ENCODE data around the gene ARPC5L.

DNA sequence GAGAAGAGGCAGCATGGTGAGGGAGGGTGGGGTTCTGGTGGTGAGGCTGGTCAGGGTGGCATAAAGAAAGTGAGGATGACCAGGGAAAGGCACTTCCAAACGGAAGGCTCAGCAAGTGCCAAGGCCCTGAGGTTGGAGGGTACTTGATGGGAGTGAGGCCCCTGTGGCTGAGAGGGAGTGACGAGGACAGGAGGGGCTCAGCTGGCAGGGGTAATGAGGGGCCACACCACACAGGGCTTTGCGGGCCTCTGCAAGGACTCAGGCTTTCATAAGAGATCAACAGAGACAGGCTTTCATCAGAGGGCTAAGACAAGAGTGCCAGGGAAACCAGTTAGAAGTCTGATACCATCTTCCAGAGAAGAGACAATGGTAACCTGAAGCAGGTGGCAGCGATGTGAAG is 23.6 kb downstream of the ARPC5L start:
- no peak for TF ChIP-seq POLR2AphosphoS5 (IDR thresholded peaks at IDR 0.05; ENCODE audit: low read depth, low read length)
- TF ChIP-seq, protein P1, sequence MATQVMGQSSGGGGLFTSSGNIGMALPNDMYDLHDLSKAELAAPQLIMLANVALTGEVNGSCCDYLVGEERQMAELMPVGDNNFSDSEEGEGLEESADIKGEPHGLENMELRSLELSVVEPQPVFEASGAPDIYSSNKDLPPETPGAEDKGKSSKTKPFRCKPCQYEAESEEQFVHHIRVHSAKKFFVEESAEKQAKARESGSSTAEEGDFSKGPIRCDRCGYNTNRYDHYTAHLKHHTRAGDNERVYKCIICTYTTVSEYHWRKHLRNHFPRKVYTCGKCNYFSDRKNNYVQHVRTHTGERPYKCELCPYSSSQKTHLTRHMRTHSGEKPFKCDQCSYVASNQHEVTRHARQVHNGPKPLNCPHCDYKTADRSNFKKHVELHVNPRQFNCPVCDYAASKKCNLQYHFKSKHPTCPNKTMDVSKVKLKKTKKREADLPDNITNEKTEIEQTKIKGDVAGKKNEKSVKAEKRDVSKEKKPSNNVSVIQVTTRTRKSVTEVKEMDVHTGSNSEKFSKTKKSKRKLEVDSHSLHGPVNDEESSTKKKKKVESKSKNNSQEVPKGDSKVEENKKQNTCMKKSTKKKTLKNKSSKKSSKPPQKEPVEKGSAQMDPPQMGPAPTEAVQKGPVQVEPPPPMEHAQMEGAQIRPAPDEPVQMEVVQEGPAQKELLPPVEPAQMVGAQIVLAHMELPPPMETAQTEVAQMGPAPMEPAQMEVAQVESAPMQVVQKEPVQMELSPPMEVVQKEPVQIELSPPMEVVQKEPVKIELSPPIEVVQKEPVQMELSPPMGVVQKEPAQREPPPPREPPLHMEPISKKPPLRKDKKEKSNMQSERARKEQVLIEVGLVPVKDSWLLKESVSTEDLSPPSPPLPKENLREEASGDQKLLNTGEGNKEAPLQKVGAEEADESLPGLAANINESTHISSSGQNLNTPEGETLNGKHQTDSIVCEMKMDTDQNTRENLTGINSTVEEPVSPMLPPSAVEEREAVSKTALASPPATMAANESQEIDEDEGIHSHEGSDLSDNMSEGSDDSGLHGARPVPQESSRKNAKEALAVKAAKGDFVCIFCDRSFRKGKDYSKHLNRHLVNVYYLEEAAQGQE (IDR thresholded peaks at IDR 0.05; ENCODE audit: insufficient read depth in 1 of 2, low read depth in 2 of 2, low read length in 2 of 2): no peak
- TF ChIP-seq SIN3A (IDR thresholded peaks at IDR 0.05; ENCODE audit: borderline replicate concordance, insufficient read depth, low read length): no peak
- no peak for TF ChIP-seq TAF1 (IDR thresholded peaks at IDR 0.05; ENCODE audit: borderline replicate concordance, insufficient read depth, low read length)
